ENCODE data around the gene CLEC2B. TPM values are rescaled to one million over a fixed set of nuclear protein-coding genes. Genes with fewer than 3 reads are reported as not detected.

Gene CLEC2B
- total RNA-seq, 1 donor from 2014 or later: 4.4 TPM

DNA sequence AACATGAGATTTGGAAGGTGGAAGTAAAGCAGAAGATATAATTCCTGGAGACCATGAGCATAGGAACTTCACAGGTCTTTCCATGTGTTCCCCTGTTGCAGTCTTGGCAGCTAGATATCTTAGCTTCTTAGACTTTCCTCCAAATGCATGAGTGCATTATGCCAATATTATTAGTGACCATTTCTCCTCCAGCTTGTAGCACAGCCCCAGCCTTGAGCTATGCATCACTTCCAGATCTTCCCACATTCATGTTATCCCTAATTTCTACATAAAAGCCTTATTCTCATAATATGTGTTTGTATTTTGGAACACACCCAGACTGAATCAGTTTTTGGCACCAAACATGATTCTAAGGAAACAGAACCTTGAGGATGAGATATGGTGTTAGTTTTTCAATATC lies 11.0 kb downstream of the CLEC2B start:
- Histone ChIP-seq H3K9me3 (replicated peaks) (peaks cover 5% of the 10 kb centered on the region), H3K27me3 (ENCODE audit: low read depth) (no peaks in the 10 kb centered on the region), H3K27ac (replicated peaks) (no peak overlapping the region), H3K4me3 (no peak overlapping the region), H3K4me1 (no peaks in the 10 kb centered on the region), H3K36me3 (peaks cover 25% of the 10 kb centered on the region)
- DNase-seq: no peak
- intact Hi-C loops (cut with micrococcal nuclease): no loop called here
- TF ChIP-seq, protein P1, sequence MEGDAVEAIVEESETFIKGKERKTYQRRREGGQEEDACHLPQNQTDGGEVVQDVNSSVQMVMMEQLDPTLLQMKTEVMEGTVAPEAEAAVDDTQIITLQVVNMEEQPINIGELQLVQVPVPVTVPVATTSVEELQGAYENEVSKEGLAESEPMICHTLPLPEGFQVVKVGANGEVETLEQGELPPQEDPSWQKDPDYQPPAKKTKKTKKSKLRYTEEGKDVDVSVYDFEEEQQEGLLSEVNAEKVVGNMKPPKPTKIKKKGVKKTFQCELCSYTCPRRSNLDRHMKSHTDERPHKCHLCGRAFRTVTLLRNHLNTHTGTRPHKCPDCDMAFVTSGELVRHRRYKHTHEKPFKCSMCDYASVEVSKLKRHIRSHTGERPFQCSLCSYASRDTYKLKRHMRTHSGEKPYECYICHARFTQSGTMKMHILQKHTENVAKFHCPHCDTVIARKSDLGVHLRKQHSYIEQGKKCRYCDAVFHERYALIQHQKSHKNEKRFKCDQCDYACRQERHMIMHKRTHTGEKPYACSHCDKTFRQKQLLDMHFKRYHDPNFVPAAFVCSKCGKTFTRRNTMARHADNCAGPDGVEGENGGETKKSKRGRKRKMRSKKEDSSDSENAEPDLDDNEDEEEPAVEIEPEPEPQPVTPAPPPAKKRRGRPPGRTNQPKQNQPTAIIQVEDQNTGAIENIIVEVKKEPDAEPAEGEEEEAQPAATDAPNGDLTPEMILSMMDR (IDR thresholded peaks at IDR 0.05; ENCODE audit: borderline replicate concordance): no peak

DNA sequence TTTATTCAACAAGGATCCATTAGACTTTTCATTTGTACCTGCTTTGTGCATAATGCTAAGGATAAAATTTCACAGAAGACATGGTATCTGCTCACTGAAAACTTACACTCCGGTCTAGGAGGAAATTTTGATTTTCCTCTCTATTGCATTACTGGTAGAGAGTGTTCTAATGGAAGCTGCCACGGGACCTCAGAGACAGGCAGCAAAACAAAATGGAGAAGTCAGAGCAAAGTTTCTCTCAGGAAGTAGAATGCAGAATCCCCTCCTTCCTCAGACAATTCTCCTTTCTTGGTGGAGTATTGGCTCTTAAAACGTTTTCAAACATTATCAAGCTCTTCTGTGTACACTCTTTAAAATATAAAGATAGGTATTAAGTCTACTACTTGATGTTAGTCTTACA lies 12.3 kb downstream of the CLEC2B start:
- H3K27ac ChIP-seq (replicated peaks): no peak overlapping the region
- no peaks in the 10 kb centered on the region for H3K9me3 ChIP-seq (replicated peaks)
- peaks cover 34% of the 10 kb centered on the region for H3K36me3 ChIP-seq
- TF ChIP-seq, protein P1 (IDR thresholded peaks at IDR 0.05; ENCODE audit: borderline replicate concordance): no peak
- H3K4me1 ChIP-seq: no peaks in the 10 kb centered on the region
- H3K27me3 ChIP-seq (ENCODE audit: low read depth): no peaks in the 10 kb centered on the region
- H3K4me3 ChIP-seq: no peak overlapping the region
- DNase-seq: no peak
- intact Hi-C loops (cut with micrococcal nuclease): no loop called here

DNA sequence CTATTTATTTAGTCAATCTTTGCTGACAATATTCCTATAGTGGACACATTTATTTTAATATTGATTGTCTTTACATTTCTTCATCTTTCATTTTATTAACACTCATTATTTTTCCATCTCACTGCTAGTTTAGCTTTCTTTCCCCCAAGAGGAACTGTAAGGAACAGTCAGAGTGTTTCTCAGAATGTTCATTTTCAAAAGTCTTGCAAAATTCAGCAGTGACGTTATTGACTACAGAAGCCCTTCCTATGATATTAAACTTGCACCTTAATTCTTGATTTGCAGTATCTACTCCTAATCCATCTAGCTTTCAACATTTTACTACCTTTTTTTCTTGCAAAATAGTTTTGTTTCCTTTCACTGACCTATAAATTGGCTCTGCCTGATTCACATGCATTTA lies 13.0 kb downstream of the CLEC2B start:
- Histone ChIP-seq H3K27ac (replicated peaks) (no peak overlapping the region), H3K4me1 (no peaks in the 10 kb centered on the region), H3K36me3 (peaks cover 40% of the 10 kb centered on the region), H3K9me3 (replicated peaks) (no peaks in the 10 kb centered on the region), H3K4me3 (no peak overlapping the region), H3K27me3 (ENCODE audit: low read depth) (no peaks in the 10 kb centered on the region)
- TF ChIP-seq, protein P1 (IDR thresholded peaks at IDR 0.05; ENCODE audit: borderline replicate concordance): no peak
- intact Hi-C loops (cut with micrococcal nuclease): no loop called here
- no peak for DNase-seq

DNA sequence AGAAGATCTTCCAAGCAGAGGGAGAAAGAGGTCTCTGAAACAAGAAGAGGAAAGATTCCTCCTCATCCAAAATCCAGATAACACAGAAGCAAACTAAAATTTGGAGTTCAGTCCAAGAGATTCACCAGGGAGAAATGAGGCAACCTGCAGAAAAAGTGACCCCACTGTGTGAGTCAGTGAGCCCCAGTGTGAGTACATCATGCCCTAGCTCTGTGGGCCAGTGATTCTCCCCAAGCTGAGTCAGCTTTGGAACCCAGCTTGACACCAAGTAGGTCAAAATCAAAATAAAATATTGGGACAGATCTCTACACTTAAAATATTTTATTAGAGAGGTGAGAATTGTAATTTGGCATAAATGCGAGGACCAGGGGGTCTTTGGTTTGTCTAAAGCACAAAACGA lies 17.2 kb downstream of the CLEC2B start:
- H3K9me3 ChIP-seq (replicated peaks): peaks cover 32% of the 10 kb centered on the region
- H3K36me3 ChIP-seq: peaks cover 40% of the 10 kb centered on the region
- no peak overlapping the region for H3K27ac ChIP-seq (replicated peaks)
- DNase-seq: no peak
- intact Hi-C loops (cut with micrococcal nuclease): no loop called here
- no peaks in the 10 kb centered on the region for H3K27me3 ChIP-seq (ENCODE audit: low read depth)
- TF ChIP-seq, protein P1 (IDR thresholded peaks at IDR 0.05; ENCODE audit: borderline replicate concordance): no peak
- H3K4me1 ChIP-seq: no peaks in the 10 kb centered on the region
- no peak overlapping the region for H3K4me3 ChIP-seq

DNA sequence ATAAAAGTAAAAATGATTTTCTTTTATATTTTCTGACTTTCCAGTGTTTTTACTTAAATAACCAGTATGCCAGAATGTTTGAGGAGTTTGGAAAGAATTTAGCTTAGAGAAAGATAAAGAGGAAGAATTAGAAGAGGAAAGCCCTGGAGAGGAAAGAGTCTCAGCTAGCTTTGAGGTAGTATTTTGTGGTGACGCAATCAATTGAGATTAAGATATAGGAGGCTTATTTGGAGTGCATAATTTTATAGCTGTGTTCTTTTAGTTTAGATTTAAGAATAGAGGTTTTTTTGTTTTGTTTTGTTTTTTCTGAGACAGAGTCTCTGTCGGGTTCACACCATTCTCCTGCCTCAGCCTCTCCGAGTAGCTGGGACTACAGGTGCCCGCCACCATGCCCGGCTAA lies 18.1 kb downstream of the CLEC2B start:
- no peak for DNase-seq
- TF ChIP-seq, protein P1 (IDR thresholded peaks at IDR 0.05; ENCODE audit: borderline replicate concordance): no peak

DNA sequence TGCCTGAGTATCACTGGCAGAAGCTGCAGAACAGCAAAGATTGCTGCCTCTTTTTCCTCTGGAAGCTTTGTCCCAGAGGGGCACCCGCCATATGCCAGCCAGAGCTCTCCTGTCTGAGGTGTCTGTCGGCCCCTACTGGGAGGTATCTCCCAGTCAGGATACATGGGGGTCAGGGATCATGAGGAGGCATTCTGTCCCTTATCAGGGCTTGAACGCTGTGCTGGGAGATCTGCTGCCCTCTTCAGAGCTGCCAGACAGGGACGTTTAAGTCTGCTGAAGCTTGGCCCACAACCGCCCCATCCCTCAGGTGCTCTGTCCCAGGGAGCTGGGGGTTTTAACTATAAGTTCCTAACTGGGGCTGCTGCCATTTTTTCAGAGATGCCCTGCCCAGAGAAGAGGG lies 20.3 kb downstream of the CLEC2B start:
- Histone ChIP-seq H3K27ac (replicated peaks) (no peak overlapping the region), H3K4me1 (no peaks in the 10 kb centered on the region), H3K27me3 (ENCODE audit: low read depth) (no peaks in the 10 kb centered on the region), H3K9me3 (replicated peaks) (peaks cover 53% of the 10 kb centered on the region), H3K36me3 (peaks cover 23% of the 10 kb centered on the region), H3K4me3 (no peak overlapping the region)
- TF ChIP-seq, protein P1 (IDR thresholded peaks at IDR 0.05; ENCODE audit: borderline replicate concordance): no peak
- intact Hi-C loops (cut with micrococcal nuclease): no loop called here
- DNase-seq: no peak

More for the DNA sequence above, 18.1 kb downstream of the CLEC2B start:
- Histone ChIP-seq H3K27ac (replicated peaks) (no peak overlapping the region), H3K9me3 (replicated peaks) (peaks cover 40% of the 10 kb centered on the region), H3K4me1 (no peaks in the 10 kb centered on the region), H3K4me3 (no peak overlapping the region), H3K27me3 (ENCODE audit: low read depth) (no peaks in the 10 kb centered on the region), H3K36me3 (peaks cover 33% of the 10 kb centered on the region)
- intact Hi-C loops (cut with micrococcal nuclease): no loop called here
